Forelimb muscle (tissue), 1 donor: ENCODE results near the gene ZNF20. TPM values are rescaled to one million over a fixed set of nuclear protein-coding genes. Genes with fewer than 3 reads are reported as not detected.
"Not testable (repeated sequence)": the region's sequence is repeated elsewhere in the genome, so short reads cannot be mapped to it uniquely, and the experiment has no call there.

Experiments used
- DNase-seq: peaks from one replicate; pipeline ENCODE4 v3.0.0-alpha.2; 2013; ENCODE audit warnings: low read depth
- polyA plus RNA-seq: library from polyadenylated mRNA; unstranded; fragments of 120-200 nt; gene quantifications from one replicate; pipeline ENCODE4 v1.2.1, GENCODE V29; 2013; ENCODE audit not compliant: insufficient read length

ZNF20 gene
- polyA plus RNA-seq, 1 donor = 2.1 TPM

GRCh38 chr19:12112701-12113100 is 27.4 kb downstream of the ZNF20 start:
- DNase-seq = no peak

GRCh38 chr19:12111943-12112637 is 28.1 kb downstream of the ZNF20 start:
- DNase-seq = no peak

GRCh38 chr19:12111176-12111575 is 29.0 kb downstream of the ZNF20 start:
- DNase-seq = no peak

GRCh38 chr19:12103909-12104308 is 36.2 kb downstream of the ZNF20 start:
- DNase-seq = not testable (repeated sequence)

- no peak for DNase-seq
Observed at GRCh38 chr19:12098040-12098439, 42.1 kb downstream of the ZNF20 start.

GRCh38 chr19:12095111-12095790 is 44.9 kb downstream of the ZNF20 start:
- no peak for DNase-seq

GRCh38 chr19:12093777-12094176 is 46.4 kb downstream of the ZNF20 start:
- no peak for DNase-seq

GRCh38 chr19:12092956-12093355 is 47.2 kb downstream of the ZNF20 start:
- no peak for DNase-seq

GRCh38 chr19:12092065-12092867 is 47.9 kb downstream of the ZNF20 start:
- DNase-seq = peak; percentile 71

- peak; percentile 53 for DNase-seq
Observed at GRCh38 chr19:12090807-12091206, 49.3 kb downstream of the ZNF20 start.

- no peak for DNase-seq
Observed at GRCh38 chr19:12085074-12085818, 54.9 kb downstream of the ZNF20 start.

GRCh38 chr19:12083336-12083735 is 56.8 kb downstream of the ZNF20 start:
- DNase-seq = not testable (repeated sequence)

Other genes starting within 250 kb of the ZNF20 start
- gene ZNF700, start 215.2 kb downstream of the ZNF20 start, polyA plus RNA-seq = 7.0 TPM
- 1.7 TPM for gene ZNF763, start 175.3 kb downstream of the ZNF20 start, polyA plus RNA-seq
- 4.3 TPM for gene ZNF433, start 104.7 kb downstream of the ZNF20 start, polyA plus RNA-seq
- gene ZNF878, start 87.4 kb downstream of the ZNF20 start, polyA plus RNA-seq = 0.57 TPM
- 10.0 TPM for gene ZNF844, start 75.6 kb downstream of the ZNF20 start, polyA plus RNA-seq
- gene ZNF625, start 16.4 kb upstream of the ZNF20 start, polyA plus RNA-seq = 4.2 TPM
- 6.1 TPM for gene ZNF136, start 22.7 kb upstream of the ZNF20 start, polyA plus RNA-seq
- 9.0 TPM for gene ZNF44, start 154.5 kb upstream of the ZNF20 start, polyA plus RNA-seq
- 1.8 TPM for gene ZNF563, start 193.3 kb upstream of the ZNF20 start, polyA plus RNA-seq
- gene ZNF442, start 225.3 kb upstream of the ZNF20 start, polyA plus RNA-seq = 1.9 TPM